ENCODE data around the gene FAM25G. TPM values are rescaled to one million over a fixed set of nuclear protein-coding genes. Genes with fewer than 3 reads are reported as not detected.
A peak's percentile ranks its signal among the peaks of the same experiment; 100 is the strongest.

The FAM25G gene
- total and polyA plus RNA-seq, 9 of the 15 experiments (the other 6 are each of a cell fraction or from before 2014, with no cell fraction given) = not detected

DNA sequence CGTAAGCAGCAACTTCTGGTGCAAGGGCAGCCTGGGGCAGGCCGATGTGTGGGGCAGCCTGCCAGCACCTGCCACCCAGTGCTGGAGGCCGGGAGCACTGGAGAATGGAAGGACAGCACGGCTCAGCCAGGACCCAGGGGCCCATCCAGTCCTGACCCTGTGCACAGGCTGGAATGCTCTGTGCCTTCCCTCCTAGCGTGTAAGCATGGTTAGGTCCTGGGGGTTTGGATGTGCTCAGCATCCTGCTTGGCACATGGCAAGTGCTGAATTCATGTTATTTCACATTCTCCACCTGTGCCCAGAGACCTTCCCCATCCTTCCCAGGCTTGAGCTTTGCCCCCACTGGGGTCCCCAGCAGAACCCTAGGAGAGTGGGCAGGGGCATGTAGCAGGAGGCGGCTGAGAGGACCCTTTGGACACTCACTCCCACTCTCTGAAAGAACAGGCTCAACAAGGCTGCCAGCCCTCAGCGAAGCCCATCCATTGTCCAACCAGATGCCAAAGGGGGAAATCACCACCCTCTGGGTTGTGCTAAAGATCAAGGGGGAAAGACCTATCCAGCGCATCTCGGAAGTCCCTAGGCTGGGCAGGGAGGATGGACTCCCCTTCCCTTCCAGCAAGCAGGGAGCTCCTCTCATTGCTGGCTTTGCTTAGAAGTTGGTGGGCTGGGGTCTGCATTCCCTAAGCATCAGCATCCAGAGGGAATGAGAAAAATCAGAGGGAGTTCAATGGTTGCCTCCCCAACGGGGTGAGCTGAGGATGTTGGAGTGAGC is 37.3 kb downstream of the FAM25G start:
- no peak for FAIRE-seq
- Histone ChIP-seq H3K79me2 (ENCODE audit: control insufficient read depth, insufficient read depth, low read length) (no peaks in the 10 kb centered on the region), H2AFZ (ENCODE audit: low read depth, low read length) (no peak overlapping the region), H3K4me2 (ENCODE audit: insufficient read depth, low read length) (no peak overlapping the region), H3K4me1 (replicated peaks in 1 of 2; ENCODE audit: control insufficient read depth in 2 of 2, insufficient read depth in 2 of 2, low read length in 2 of 2) (peaks cover 0 to 8% of the 10 kb centered on the region in 2 experiments; a peak in 1 of 5 replicates), H3K9me1 (ENCODE audit: control insufficient read depth, insufficient read depth, low read length) (no peaks in the 10 kb centered on the region), H3K27me3 (ENCODE audit: control insufficient read depth in 2 of 2, insufficient read depth in 2 of 2, low read length in 2 of 2) (peaks cover 21 to 62% of the 10 kb centered on the region in 2 experiments; a peak in 4 of 5 replicates), H3K9ac (ENCODE audit: insufficient read depth in 1 of 2, low read depth in 2 of 2, low read length in 2 of 2) (no peak overlapping the region), H3K36me3 (ENCODE audit: control insufficient read depth, insufficient read depth, low read length) (no peaks in the 10 kb centered on the region), H4K20me1 (replicated peaks; ENCODE audit: control insufficient read depth, insufficient read depth, low read length) (no peaks in the 10 kb centered on the region; the same call in 1 of the 2 replicates), H3K4me3 (no peak overlapping the region), H3K27ac (ENCODE audit: extremely low read depth, low read depth, low read length) (no peak overlapping the region), H3K9me3 (replicated peaks; ENCODE audit: control insufficient read depth, insufficient read depth, low read depth, low read length) (no peaks in the 10 kb centered on the region)
- no peak for ATAC-seq
- in situ Hi-C loops (cut with MboI) (no loop called here), intact Hi-C loops (cut with micrococcal nuclease) (loop anchor here (5.0 kb wide), 1 partner anchor 92 kb away; no protein-coding TSS in a partner anchor)
- DNase-seq (ENCODE audit: extremely low read depth in 1 of 4, low spot score in 3 of 4) = peak in 1 of 4 experiments; percentile 5
- CTCF ChIA-PET (ENCODE audit: low intra/inter-chr PET ratio) = no interaction called here
- POLR2A ChIA-PET = no interaction called here
- 0% methylated on average over 10 of the region's 10 CpGs for WGBS (ENCODE audit: insufficient coverage, low coverage, missing lambda C conversion rate)
- TF ChIP-seq, protein P1, sequence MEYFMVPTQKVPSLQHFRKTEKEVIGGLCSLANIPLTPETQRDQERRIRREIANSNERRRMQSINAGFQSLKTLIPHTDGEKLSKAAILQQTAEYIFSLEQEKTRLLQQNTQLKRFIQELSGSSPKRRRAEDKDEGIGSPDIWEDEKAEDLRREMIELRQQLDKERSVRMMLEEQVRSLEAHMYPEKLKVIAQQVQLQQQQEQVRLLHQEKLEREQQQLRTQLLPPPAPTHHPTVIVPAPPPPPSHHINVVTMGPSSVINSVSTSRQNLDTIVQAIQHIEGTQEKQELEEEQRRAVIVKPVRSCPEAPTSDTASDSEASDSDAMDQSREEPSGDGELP (CRISPR knock-in tag; IDR thresholded peaks at IDR 0.05; ENCODE audit: borderline replicate concordance) = no peak
- TF ChIP-seq ZNF695 (CRISPR knock-in tag; IDR thresholded peaks at IDR 0.05) (no peak), HMG20A (CRISPR knock-in tag; conservative IDR thresholded peaks at IDR 0.05) (no peak), TCF7 (IDR thresholded peaks at IDR 0.05; ENCODE audit: borderline replicate concordance) (no peak), ZNF140 (CRISPR knock-in tag; IDR thresholded peaks at IDR 0.05) (no peak)
- TF ChIP-seq, protein P2, sequence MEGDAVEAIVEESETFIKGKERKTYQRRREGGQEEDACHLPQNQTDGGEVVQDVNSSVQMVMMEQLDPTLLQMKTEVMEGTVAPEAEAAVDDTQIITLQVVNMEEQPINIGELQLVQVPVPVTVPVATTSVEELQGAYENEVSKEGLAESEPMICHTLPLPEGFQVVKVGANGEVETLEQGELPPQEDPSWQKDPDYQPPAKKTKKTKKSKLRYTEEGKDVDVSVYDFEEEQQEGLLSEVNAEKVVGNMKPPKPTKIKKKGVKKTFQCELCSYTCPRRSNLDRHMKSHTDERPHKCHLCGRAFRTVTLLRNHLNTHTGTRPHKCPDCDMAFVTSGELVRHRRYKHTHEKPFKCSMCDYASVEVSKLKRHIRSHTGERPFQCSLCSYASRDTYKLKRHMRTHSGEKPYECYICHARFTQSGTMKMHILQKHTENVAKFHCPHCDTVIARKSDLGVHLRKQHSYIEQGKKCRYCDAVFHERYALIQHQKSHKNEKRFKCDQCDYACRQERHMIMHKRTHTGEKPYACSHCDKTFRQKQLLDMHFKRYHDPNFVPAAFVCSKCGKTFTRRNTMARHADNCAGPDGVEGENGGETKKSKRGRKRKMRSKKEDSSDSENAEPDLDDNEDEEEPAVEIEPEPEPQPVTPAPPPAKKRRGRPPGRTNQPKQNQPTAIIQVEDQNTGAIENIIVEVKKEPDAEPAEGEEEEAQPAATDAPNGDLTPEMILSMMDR (IDR thresholded peaks at IDR 0.05 in 2 of 3, conservative IDR thresholded peaks at IDR 0.05 in 1 of 3; ENCODE audit: insufficient read depth in 2 of 3, low read depth in 1 of 3, low read length in 3 of 3) = no peak
- BruUV-seq (replicated peaks) = no TSS peak

All from K562 (cell line).